Activated CD4-positive, CD25-positive, alpha-beta regulatory T cell treated with anti-CD3 and anti-CD28 coated beads, Interleukin-2, amount 50 U/mL, for 16 hours (primary cell): ENCODE results near the gene EAF1.
"Not testable (repeated sequence)": the region's sequence is repeated elsewhere in the genome, so short reads cannot be mapped to it uniquely, and the experiment has no call there.

Experiments
- DNase-seq: peaks from one replicate; pipeline ENCODE4 v3.0.0-alpha.2; 2020; ENCODE audit warnings: low read depth, low spot score

Gene EAF1

DNA sequence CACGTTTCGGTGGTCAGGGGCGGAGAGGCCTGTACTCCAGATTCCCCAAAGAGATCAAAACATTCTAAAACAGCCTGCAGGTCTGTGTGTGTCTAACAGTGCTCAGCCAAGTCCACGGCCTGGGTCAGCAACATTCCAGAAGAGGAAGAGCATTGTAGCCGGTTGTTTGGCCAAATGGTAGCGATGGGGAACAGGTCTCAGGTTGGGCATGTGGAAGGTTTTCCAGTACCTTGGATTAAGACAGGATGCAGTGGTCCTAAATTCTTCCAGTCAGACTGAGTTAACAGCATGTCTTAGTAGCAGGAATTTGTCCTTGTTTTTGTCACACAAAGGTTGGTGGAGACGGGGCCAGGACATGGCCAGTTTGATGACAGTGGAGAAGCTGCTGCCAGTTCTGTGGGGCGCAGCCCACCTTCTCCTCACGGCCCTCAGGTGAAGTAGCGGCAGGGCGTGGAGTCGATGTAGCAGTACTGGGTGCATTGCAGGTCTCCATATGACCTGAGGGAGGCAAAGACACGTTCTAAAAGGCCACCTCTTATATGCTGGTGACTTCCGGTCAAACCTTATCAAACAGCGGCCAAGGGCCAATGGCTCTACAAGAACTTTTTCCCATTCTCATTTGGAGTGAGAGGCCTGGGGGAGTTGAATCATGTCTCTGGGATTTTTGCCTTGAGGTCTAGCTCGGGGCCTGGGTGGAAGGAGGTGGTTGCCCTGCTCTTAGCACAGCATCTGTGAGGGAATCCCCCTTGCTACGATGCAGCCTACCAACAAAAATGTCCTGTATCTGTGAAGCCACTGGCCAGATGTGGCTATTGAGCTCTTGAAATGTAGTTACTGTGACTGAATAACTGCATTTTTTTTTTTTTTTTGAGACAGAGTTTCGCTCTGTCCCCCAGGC is 24.1 kb downstream of the EAF1 start:
- no peak for DNase-seq

DNA sequence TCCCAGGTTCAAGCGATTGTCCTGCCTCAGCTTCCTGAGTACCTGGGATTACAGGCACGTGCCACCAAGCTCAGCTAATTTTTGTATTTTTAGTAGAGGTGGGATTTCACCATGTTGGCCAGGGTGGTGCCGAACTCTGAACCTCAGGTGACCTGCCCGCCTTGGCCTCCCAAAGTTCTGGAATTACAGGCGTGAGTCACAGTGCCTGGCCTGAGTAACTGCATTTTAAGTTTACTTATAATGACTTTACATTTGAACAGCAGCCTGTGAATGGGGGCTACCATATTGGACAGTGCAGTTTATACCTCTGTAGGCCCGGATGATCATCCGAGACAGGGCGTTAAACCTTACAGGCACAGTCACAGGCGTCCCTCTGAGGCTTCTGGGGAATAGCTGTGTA is 24.8 kb downstream of the EAF1 start:
- DNase-seq = no peak

GRCh38 chr3:15452961-15453360 is 25.6 kb downstream of the EAF1 start:
- DNase-seq = no peak

GRCh38 chr3:15453501-15453900 is 26.1 kb downstream of the EAF1 start:
- DNase-seq = no peak

- no peak for DNase-seq
These were observed 26.7 kb downstream of the EAF1 start for GRCh38 chr3:15453991-15454625.

DNA sequence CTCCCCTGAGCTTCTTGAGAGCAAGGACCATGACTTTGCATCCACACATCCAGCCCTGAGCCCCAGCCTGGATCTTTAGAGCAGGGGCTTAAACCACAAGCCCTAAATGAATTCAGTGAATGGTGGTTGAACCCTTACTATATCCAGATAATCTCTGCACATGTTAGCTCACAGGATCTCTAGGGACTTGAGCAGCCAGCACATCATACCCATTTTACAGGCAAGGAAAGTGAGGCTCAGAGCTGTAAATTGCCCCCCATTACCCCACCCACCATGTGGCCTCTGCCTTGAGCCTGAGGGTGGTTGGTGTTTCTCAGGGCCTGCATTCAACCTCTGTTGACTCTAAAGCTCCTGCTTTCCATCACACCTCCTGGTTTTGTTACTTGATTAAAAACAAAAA is 27.6 kb downstream of the EAF1 start:
- no peak for DNase-seq

- no peak for DNase-seq
These were observed 28.4 kb downstream of the EAF1 start for GRCh38 chr3:15455756-15456155.

GRCh38 chr3:15456321-15456720 is 28.9 kb downstream of the EAF1 start:
- DNase-seq = no peak

- not testable (repeated sequence) for DNase-seq
These were observed 29.5 kb downstream of the EAF1 start for GRCh38 chr3:15456915-15457314.

DNA sequence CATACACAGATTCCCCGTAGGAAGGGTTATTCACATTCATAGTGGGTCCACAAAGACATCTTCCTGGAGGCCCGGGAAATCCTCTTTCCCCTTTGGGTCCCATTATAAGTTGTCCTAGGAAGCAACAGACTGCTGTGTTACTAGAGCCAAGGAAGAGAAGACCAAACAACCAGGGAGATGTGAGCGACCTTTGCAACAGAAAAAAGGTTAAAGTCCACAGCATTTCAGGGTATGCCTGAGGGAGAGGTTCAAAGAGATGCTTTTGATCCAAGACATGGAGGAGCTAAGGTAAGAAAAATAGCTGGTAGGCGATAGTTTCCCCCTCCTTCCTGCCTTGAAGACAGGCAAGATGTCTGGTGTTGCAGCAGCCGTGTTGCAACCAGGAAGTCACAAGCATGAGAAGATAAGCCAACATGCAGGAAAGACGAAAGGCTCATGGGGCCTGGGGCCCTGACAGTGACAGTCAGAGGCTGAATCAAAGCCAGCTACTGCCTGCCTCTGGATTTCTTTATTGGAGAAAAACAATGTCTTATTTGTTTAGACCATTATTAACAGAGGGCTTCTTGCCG is 30.9 kb downstream of the EAF1 start:
- DNase-seq = no peak

DNA sequence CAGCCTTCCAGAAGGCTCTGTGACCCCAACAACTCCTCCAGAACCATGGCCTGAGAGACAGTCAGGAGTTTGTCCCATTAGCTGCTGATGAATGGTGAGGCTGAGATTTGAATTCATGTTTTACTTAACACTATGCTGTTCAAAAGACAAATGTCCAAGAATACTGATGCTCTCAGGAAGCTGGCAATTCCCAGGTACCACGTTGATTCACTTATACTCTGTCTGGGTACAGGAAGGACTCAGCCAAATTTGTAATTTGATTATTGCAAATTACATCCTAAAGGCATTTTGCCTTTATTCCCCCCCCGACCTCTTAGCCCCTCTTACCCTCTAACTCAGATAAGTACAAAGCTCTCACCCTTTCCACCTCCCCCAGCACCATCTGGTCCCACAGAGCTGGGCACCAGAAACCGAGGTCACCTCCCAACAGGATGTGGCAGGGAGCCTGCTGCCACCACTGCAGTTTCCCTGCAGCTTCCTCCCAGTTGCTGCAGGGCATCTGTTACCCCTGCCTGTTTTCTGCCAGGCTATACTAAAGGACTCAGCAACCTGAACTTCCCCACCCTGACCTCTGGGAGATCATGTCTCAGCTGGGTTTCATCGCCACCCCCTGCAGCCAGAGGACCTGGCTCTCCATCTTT is 33.6 kb downstream of the EAF1 start:
- DNase-seq = no peak

DNA sequence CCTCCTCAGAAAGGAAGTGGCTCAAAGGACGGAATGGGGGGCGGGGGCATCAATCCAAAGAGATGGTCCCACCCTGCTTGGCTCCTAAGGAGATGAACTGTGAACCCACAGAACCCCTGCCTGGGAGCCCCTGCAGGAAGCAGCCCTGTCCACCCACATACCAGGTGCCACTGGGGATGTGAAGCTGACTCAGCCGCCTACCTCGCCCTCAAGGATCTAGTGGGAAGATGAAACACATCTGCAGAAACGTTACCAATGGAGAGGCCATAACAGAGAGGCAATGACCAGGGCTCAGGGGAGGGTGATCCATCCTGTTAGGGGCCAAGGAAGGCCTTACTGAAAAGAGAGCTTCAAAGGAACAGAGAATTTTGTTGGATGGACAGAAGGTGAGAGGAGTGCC is 35.1 kb downstream of the EAF1 start:
- DNase-seq = no peak

DNA sequence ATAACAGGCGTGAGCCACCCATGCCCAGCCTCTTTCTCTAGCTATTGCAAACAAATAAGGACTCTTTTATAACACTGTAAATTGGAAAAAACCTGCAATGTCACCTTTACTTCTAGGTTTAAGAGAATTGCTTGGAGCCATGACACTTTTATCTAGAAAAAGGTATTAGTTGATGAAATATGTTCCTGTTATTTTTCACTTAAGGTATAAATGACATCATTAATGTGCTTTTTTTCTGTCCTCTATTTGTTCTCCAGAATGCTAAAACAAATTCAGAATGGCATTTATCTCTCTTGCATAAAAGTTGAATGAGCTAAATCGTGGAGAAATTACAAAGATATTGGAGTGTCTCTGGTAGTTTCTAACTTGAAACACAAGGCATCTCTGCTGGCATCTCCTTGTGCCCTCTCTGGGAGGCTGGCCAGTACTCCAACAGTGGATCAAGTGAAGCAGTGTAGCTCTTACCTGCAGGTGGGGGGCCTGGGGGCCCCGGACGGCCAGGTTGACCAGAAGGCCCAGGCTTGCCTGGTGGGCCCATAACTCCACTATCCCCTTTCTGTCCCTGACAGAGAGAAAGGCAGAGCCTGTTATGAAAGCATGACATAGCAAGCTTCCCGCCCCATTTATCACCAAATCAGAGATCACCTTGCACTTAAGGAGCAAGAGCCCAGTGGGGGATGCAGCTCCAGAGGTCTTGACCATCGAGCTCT is 38.6 kb downstream of the EAF1 start:
- DNase-seq = no peak

DNA sequence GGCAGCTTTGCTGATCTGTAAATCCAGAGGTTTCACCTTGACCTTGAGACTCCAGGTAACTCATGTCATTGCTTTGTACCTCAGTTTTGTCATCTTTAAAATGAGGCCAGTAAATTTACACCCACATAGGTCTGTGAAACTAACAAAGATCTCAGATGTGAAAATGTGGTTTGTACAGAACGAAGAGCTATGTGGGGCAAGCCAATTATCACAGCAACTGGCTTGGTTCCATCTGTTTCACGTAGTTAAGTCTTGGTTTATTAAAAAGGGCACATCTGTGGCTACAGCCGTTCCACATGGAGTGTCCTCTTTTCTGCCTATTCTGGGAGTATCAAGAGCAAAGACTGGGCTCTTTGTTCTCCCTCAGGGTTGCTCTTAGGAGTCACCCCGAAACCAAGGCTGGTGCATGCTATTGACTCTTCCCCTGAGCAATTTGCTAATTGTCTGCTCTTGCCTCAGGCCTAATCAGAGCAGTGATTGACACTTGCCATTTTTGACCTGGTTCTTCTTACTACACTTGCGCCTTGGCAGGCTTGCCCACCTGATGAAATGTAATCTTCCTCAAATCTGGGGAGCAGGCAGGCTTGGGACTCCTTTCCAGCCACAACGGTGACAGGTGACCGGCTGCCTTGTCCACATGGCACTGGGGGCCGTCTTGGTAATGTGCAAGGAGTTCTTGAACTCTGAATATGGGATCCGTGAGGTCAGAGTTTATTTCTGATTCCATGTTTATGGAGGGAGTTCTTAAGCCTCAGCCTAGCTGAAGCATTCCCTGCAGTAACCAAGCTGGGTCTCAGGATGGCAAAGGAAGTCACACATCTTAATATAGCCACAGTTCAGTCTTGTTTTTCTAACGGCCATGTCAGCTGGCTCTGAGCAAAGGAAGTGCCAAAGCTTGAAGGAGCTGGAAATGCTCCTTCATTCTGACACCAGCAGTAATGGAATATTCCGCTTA is 40.1 kb downstream of the EAF1 start:
- no peak for DNase-seq

DNA sequence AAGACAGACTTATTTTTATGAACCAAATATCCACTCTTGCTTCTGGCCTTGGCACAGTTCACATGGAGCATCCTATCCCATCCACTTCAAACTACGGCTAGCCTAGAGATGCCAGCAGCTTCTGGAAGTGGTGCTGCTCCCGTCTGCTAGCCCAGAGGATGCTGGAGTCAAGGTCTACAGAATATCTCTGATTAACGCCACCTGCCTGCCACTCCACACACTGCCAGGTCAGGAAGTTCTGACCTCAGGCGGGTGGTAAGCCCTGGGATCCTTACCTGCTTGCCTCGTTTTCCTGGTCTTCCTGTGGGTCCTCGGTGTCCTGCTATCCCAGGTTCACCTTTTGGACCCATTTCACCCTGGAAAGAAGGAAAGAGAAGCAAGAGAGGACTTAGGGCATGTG is 42.9 kb downstream of the EAF1 start:
- no peak for DNase-seq

GRCh38 chr3:15470849-15471248 is 43.5 kb downstream of the EAF1 start:
- DNase-seq = no peak

DNA sequence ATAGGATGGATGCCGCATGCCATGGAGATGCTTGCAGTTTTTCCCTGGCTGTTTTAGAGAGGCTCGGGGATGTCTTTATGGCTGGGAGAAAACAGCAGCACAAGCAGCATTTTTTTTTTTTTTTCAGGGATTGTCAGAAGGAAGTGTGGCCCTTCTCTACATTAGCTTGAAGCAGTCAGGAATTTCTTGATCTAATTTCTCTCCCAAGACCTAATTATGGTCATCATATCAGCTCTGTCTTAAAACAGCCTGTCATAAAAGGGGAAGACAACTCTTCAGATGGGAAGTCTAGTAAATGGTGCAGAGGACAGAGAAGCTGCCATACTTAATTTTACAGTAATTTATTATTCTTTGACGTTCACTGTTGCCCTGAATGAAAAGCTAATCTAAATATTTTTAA is 44.5 kb downstream of the EAF1 start:
- no peak for DNase-seq

- no peak for DNase-seq
These were observed 47.8 kb downstream of the EAF1 start for GRCh38 chr3:15475161-15475560.

DNA sequence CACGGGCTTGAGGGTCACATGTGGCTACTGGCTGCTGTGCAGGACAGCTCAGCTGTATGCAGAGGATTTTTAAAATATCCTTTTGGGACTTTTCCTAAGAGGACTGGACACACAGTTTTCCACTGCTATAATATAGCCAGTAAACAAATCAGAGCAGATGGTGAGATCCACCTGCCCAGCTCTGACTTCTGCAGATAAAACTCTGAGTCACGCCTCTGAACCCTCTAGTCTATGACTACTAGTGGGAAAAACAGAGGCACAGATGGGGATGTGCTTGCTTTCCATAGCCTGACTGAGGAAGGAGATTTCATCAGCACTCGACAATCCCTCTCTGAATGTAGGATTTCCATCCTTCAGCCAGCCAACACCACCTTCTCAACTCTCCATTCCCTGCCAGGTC is 49.0 kb downstream of the EAF1 start:
- DNase-seq = no peak

DNA sequence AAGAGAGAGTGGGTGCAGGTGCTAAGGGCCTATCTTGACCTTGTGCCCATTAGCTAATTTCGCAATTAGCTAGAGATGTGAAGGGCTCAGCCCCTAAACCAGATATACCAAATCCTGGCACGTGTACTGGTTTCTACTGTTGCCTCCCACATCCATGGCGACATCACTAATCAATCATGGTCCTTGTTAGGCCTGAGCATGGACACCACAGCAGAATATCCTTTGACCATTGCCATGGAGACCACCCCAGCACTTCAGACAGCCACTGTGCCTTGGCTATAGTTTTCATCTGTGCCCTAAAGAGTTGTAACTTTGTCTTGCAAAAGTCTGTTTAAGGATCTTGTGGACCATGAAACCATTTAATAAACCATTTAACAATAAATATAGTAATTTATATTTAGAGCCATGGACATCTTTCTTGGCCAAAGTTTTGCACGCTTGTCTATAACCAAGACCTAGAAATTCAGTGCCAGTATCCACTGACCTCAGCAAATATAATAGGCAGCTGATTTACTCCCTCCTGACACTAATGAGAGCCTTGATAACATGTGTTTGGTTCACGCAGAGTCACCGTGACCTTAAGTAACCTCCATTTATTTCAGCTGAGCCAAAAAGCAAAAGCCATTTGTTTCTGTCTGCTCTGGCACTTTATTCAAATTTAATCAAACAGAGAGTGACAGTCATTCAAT is 50.7 kb downstream of the EAF1 start:
- DNase-seq = no peak
